Measurements from ENCODE around the gene GFM1. TPM values are rescaled to one million over a fixed set of nuclear protein-coding genes. Genes with fewer than 3 reads are reported as not detected.
"Not testable (repeated sequence)": the region's sequence is repeated elsewhere in the genome, so short reads cannot be mapped to it uniquely, and the experiment has no call there.

The GFM1 gene
- total and polyA plus RNA-seq, 2 experiments from 2014 or later: 24.5 to 59.9 TPM

- no peak for TF ChIP-seq ZNF462 (CRISPR knock-in tag; IDR thresholded peaks at IDR 0.05)
- no peak for TF ChIP-seq CTCF (conservative IDR thresholded peaks at IDR 0.05; ENCODE audit: low read depth in 2 of 2)
- no peak for TF ChIP-seq STAT1 (IDR thresholded peaks at IDR 0.05; ENCODE audit: unreplicated experiment)
These were observed 40.8 kb downstream of the GFM1 start (continued) for GRCh38 chr3:158685159-158685558.

- H3K27me3 ChIP-seq (ENCODE audit: insufficient read depth); DNase-seq (ENCODE audit: low spot score); H3K9me2 ChIP-seq (ENCODE audit: insufficient read depth); H3K4me3 ChIP-seq; H3K9me3 Mint-ChIP-seq; H3K27me3 Mint-ChIP-seq (ENCODE audit: insufficient read depth, low read depth, poor library complexity); H3K79me2 ChIP-seq (replicated peaks; ENCODE audit: insufficient read depth); H3K36me3 ChIP-seq (ENCODE audit: insufficient read depth); ATAC-seq; H3K4me1 Mint-ChIP-seq; H3K27ac Mint-ChIP-seq; H3K4me2 ChIP-seq; H3K27ac ChIP-seq (ENCODE audit: low read depth); H2AFZ ChIP-seq; H3K4me1 ChIP-seq (ENCODE audit: insufficient read depth); H4K20me1 ChIP-seq (replicated peaks; ENCODE audit: insufficient read depth); H3F3A ChIP-seq (replicated peaks; ENCODE audit: low read depth); H3K4me3 Mint-ChIP-seq: not testable (repeated sequence)
- H3K36me3 Mint-ChIP-seq (ENCODE audit: low read depth): peaks cover 24% of the 10 kb centered on the region
These were observed 49.6 kb downstream of the GFM1 start for GRCh38 chr3:158693866-158694456.
